ENCODE data around the gene GTPBP6.
"Not testable (repeated sequence)": the region's sequence is repeated elsewhere in the genome, so short reads cannot be mapped to it uniquely, and the experiment has no call there.

GTPBP6 gene

DNA sequence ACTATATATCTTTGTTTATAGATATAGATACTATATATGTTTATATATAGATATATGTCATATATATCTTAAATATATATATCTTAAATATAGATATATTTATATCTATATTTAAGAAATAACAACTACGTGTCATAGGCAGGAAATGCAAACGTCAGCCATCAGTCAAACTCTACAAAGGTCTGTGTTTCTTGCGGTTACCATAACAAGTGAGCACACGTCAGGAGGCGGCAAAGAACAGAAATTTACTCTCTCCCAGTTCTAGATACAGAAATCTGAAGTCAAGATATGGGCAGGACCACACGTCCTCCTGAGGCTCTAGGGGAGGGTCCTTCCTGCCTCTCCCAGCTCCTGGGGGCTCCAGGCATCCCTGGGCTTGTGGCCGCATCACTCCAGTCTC, 30.9 kb downstream of the GTPBP6 start:
- DNase-seq, result no peak

DNA sequence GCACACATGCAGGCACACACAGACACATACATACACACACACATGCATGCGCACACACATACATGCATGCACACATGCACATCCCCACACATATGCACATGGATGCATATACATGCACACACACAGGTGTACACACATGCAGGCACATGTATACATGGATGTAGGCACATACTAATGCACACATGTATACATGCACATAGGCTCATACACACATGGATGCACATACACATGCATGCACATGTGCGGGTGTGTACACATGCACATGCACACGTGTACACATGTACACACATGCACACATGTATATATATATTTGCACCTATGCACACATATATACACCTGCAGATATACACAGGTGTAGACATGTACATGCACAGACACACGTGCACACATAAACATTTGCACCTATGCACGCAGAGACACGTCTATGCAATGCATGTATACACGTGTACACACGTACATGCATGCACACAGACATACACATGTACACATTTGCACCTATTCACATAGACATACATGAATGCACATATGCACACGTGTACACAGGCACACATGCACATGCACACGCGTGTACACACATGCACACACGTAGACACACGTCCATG, 33.4 kb downstream of the GTPBP6 start:
- no peak for DNase-seq

- DNase-seq, result peak; percentile 92
These were observed 35.3 kb downstream of the GTPBP6 start for GRCh38 chrX:283115-283845.

DNA sequence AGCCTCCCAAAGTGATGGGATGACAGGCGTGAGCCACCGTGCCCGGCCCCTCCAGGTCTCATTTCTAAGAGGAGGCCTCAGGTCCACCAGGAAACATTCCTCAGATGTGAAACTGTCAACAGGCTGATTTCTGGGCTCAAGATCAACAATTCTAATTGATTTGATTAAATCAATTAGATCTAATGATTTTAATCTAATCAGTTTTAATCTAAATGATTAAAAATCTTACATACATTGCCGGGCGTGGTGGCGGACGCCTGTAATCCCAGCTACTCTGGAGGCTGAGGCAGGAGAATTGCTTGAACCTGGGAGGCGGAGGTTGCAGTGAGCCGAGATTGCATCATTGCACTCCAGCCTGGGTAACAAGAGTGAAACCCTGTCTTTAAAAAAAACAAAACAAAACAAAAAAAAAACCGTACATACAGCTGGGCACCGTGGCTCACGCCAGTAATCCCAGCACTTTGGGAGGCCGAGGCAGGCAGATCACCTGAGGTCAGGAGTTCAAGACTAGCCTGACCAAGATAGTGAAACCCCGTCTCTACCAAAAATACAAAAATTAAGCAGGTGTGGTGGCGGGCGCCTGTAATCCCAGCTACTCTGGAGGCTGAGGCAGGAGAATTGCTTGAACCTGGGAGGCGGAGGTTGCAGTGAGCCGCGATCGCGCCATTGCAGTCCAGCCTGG, 36.5 kb downstream of the GTPBP6 start:
- DNase-seq, result not testable (repeated sequence)

DNA sequence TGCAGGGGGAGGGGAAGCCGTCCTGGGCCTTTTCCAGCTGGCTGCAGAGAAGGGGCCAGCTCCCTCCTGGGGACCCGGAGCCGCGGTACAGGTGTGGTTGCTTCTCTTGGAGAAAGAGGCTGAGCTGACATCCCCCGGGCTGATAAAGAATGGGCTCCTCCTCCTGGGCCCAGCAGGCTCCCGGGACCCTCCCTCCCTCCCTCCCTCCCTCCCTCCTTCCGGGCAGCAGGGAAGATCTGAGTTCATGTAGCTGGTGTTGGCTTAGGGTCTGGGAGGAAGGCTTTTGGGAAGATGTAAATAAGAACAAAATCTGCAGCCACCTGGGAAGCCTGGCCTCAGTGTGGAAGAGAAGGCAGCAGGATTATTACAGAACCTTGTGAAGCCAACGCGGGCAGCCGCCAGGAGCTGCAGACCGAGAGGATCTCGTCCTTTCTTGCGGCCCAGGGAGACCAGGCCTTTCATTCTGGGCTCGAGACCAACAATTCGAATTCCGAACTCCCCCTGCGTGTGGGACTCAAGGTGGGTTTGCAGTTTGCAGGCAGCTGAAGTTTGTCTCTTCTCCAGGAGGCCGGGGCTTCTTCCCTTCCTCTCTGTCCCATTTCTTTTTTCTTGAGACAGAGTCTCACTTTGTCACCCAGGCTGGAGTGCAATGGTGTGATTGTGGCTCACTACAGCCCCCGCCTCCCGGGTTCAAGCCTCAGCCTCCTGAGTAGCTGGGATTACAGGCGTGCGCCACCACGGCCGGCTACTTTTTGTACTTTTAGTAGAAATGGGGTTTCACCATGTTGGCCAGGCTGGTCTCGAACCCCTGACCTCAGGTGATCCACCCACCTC, 37.2 kb downstream of the GTPBP6 start, which contains the start of gene PLCXD1:
Gene PLCXD1, plus strand, starts transcription at position 216 of the 834 bp plus-strand sequence. CDS start 2,807 bp downstream, outside the sequence.
- DNase-seq, result no peak

DNA sequence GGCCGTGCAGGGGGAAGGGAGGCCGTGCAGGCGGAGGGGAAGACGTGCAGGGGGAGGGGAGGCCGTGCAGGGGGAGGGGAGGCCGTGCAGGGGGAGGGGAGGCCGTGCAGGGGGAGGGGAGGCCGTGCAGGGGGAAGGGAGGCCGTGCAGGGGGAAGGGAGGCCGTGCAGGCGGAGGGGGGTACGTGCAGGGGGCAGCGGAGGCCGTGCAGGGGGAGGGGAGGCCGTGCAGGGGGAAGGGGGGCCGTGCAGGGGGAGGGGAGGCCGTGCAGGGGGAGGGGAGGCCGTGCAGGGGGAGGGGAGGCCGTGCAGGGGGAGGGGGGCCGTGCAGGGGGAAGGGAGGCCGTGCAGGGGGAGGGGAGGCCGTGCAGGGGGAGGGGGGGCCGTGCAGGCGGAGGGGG, 37.9 kb downstream of the GTPBP6 start:
- not testable (repeated sequence) for DNase-seq

DNA sequence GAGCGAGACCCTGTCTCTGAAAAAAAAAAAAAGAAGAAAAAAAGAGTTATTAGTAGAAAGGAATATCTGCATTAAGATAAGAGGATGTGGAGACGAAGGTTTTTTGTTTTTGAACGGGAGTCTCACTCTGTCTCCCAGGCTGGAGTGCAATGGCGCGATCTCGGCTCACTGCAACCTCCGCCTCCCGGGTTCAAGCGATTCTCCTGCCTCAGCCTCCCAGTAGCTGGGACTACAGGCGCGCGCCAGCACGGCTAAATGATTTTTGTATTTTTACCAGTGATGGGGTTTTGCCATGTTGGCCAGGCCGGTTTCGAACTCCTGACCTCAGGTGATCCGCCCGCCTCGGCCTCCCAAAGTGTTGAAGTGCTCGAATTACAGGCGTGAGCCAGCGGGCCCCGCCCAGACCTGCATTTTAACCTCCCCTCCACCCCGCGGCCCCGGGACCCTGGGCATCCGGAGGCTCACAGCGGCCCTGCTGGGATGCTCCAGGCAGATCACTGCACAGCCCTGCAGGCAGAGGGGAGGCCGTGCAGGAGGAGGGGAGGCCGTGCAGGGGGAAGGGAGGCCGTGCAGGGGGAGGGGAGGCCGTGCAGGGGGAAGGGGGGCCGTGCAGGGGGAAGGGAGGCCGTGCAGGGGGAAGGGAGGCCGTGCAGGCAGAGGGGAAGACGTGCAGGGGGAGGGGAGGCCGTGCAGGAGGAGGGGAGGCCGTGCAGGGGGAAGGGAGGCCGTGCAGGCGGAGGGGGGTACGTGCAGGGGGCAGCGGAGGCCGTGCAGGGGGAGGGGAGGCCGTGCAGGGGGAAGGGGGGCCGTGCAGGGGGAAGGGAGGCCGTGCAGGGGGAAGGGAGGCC, 38.6 kb downstream of the GTPBP6 start:
- not testable (repeated sequence) for DNase-seq

DNA sequence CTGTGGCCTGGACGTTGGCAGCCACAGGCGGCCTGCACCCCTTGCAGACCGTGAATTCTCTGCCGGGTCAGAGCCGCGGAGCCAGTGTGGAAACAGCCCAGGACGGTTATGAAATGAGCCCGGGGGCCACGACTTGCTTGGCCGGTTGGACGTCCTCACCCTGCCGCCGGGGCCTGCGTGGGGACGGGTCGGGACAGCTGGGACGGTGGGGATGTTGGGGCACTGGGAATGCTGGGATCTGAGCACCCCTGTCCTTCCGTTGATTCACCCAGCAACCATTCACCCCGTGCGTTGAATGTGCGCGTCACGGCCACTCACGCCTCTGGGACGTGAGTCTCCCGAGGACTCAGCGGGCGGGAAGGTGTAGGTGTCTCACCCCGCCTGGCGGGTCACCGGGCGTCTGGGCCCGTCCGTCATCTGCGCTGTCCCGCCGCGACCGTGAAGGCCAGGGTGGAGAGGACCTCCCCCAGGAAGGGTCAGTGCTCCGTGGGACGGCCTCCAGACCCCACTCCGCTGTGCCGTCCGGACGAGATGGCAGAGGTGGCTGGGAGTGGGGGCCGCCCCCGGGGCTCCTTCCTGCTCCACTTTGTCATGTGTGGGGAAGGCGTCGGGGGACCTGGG, 41.9 kb downstream of the GTPBP6 start:
- DNase-seq, result peak; percentile 30

DNA sequence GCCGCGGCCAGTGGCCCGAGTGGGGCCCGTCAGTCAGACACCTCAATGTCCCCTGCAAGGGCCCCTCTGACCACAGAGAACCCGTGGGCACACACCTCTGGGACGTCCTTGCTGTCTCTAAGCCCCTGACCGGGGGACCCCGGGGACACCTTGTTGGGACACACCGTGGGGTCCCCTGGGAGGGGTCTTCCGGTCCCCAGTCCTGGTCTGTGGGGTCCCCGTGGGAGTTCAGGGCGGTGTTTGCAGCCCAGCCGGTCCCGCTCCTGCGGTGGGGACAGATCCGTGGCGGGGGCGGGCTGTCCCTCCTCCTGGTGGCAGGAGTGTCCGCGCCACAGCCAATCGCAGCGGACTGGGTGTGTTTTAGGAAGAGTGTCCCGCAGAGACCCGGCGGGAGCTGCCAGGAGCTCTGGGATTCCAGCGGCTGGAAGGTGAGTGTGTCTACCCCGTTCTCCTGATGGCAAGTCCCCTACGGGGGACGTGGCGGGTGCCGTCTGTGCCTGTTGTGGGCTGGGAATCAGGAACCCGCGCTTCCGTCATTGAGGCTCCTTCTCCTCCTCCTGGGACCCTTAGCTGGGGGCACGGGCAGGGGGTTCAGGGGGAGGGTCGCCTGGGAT, 42.5 kb downstream of the GTPBP6 start:
- peak; percentile 45 for DNase-seq

DNA sequence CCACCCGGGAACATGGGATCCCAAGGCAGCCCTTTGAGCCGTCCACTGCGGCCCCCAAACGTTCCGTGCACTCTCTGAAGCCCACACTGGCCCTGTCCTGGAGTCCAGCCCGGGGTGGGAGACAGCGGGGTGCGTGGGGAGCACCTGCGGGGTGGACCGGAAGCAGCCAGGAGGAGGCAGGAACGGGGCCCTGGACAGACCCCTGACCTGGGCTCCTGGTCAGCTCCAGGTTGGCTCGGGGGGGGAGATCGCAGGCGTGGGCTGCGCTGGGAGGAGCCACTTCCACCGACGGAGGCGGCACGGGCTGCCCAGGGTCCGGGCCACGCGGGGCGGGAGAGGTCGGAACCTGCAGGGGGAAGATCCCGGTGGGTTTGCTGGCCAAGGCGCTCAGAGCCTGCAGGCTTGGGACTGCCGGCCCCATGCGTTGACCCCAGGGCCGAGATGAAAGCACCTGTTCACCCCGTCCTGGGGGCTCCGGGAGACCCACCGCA, 43.1 kb downstream of the GTPBP6 start:
- DNase-seq, result no peak

GRCh38 chrX:274904-275475, 43.6 kb downstream of the GTPBP6 start:
- no peak for DNase-seq

DNA sequence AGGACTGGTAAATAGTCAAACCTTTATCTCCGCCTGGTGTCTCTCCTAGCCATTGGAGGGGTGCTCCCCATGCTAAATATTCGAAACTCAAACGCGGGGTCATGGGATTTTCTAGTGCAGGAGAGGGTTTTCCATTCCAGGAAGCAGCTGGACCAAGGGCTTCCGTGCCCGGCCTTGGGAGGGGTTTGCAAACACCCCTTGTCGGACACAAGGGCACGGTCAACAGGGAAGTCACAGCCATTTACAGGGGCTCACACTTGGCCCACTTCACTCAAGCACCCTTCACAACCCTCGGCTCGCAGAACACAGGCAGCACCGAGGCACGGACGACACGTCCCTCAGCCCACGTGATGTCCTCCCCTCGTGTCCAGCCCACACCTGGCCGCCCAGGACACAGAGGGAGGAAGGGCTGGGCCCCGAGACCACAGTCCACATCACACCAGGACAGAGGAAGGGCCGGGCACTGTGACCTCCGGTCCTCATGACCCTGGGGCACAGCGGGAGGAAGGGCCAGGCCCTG, 47.7 kb downstream of the GTPBP6 start:
- DNase-seq, result no peak

- no peak for DNase-seq
These were observed 50.8 kb downstream of the GTPBP6 start for GRCh38 chrX:267771-268261.

- DNase-seq, result no peak
These were observed 53.1 kb downstream of the GTPBP6 start for GRCh38 chrX:265502-265901.

GRCh38 chrX:264634-265455, 53.8 kb downstream of the GTPBP6 start:
- no peak for DNase-seq

GRCh38 chrX:264006-264405, 54.6 kb downstream of the GTPBP6 start:
- not testable (repeated sequence) for DNase-seq

GRCh38 chrX:262381-262909, 56.2 kb downstream of the GTPBP6 start:
- DNase-seq, result no peak

DNA sequence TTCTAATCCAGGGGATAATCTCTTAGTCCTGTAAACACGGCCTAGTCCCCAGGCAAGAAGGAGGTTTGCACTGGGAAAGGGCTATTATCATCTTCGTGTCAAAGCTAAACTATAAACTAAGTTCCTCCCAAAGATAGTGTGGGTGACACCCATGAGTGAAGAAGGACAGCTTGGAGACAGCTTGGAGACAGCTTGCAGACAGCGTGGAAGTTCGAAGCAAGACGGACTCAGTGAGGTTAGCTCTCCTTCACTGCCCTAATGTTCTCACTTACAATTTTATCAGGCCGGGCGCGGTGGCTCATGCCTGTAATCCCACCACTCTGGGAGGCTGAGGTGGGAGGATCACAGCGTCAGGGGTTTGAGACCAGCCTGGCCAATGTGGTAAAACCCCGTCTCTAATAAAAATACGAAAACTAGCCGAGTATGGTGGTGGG, 56.7 kb downstream of the GTPBP6 start:
- no peak for DNase-seq
